Activated T-helper 1 cell treated with anti-CD3 and anti-CD28 coated beads, Interleukin-2, amount 50 U/mL, for 16 hours (primary cell): ENCODE data around the gene SCAPER.
"Not testable (repeated sequence)": the region's sequence is repeated elsewhere in the genome, so short reads cannot be mapped to it uniquely, and the experiment has no call there.

Experiments used
- DNase-seq, 2 donors: peaks; one replicate each; pipeline ENCODE4 v3.0.0-alpha.2; 2020; ENCODE audit warnings: low read depth in 1 of 2, low spot score in 1 of 2

Gene SCAPER

DNA sequence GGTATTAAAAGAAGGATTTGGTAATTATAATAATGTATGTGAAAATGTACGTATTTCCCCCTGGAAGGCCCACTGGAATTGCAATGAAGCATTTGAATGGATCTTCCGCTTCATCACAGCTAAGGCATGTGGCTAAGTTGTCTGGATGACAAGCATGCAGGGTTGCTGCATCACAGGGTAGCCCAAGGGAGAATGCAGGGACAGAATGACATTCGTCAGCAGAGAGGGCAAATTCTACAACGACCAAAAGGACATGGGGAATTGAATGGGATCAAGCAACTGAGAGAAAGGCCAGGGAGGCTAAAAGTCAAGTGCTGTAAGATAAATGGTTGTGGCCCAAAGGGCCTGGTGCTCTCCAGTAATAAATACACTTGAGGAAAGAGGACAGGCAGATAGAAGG is 473.2 kb downstream of the SCAPER start:
- DNase-seq = no peak

DNA sequence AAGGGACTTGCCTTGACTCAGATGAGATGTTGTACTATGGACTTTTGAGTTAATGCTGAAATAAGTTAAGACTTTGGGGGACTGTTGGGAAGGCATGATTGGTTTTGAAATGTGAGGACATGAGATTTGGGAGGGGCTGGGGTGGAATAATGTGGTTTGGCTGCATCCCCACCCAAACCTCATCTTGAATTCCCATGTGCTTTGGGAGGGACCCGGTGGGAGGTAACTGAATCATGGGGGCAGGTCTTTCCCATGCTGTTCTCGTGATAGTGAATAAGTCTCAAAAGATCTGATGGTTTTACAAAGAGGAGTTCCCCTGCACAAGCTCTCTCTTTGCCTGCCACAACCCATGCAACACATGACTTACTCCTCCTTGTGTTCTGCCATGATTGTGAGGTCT is 474.4 kb downstream of the SCAPER start:
- not testable (repeated sequence) for DNase-seq

DNA sequence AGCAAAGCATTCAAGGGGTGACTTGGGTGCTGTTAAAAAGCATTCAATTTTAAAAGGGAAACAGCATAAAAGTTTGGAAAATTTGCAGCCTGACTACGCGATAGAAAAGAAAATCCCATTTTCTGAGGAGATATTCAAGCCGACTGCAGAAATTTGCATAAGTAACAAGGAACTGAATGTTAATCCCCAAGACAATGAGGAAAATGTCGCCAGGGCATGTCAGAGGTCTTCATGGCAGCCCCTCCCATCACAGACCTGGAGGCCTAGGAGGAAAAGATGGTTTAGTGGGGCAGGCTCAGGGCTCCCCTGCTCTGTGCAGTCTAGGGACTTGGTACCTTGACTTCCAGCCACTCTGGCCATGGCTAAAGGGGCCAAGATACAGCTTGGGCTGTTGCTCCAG is 475.5 kb downstream of the SCAPER start:
- DNase-seq = no peak

DNA sequence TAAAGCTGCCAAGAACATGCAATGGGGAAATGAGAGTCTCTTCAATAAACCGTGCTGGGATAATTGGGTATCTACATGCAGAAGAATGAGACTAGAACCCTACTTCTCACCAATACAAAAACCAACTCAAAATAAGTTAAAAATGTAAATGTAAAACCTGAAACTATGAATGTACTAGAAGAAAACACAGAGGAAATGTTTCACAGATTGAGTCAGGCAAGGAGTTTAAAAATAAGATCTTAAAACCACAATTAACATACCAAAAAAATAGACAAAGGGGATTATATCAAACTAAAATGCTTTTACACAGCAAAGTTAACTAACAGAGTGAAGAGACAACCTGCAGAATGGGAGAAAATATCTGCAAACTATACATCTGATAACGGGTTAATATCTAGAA is 478.2 kb downstream of the SCAPER start:
- DNase-seq = no peak

DNA sequence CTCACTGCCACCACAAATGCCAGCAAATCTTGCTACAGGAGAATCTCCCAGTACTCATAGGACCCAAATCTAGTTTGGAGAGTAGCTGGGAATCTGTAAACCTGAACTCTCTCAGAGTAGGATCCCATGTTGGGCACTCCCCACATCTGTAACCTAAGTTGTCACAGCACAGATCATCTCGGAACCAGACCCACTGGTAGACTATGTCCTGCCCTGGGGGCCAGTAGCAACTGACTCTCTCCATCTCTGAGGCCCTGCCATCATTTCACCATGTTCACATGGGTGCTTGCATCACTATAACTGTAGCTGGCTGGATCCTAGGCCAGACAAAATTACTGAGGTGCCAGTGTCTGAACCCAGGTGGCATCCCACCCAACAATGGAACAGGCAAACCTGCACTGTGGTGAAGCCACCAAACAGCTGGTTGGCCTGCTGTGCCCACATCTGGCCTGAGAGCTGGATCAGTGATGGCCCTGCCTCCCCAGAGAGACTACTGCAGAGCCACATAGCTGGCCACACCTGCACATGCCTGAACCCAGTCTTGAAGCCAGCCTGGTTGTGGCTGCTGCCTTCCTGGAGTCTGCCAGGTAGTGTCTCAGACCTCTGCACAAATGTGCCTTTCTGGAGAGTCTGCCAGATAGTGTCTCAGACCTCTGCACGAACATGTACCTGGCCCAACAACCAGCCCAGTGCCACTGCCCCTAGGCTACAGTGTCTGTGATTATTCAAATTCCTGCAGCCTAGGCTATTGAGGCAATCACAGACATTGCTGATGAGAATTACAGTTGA is 486.6 kb downstream of the SCAPER start:
- no peak for DNase-seq

DNA sequence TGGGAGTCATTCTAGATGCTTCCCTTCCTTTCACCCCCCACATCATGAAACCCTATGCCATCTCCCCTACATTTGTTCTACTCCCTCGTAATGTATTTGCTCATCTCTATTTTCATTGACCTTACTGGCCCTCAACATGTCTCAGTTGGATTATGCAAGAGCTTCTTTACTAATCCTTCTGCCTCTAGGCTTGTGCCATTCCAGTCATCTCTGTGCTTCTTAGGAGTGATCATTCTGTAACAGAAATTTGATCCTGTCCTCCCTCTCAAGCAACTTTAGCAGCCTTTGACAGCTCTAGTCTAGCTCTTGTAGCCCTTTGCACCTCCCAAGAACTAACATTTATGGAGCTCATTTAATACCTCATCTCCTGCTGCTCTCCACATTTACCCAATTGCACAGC is 503.9 kb downstream of the SCAPER start:
- no peak for DNase-seq

DNA sequence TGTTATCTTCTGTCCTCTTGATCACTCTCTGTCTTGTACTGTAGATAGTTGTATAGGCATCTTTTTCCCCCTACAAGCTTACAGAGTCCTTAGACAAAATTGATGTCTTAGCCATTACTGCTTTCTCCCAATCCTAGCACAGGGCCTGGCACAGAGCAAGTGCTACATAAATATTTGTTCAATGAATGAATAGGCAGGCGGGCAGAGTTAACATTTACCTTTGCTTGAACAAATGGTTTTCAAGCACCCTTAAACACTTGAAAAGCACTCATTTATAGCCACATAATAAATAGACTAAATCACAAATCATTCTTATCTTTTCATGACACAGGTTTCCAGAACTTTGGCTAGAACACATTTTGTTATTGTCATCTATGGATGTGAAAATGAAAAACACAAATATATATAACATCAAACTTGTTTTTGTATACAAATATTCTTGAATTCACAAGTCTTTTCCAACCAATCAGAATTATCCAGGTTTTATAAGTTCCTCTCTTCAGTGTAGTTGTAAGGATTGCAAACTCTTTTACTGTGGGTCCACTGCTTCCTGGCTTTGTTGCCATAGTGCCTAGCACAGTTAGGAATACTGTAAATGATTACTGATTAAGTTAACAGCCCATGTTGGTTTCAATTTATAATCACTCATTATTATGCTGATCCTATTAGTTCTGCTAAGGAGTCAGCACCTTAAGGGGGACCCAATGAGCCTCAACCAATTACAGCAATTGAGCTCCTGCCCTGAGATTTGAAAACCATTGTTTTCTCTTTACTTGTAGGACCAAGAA is 506.6 kb downstream of the SCAPER start:
- DNase-seq = no peak

DNA sequence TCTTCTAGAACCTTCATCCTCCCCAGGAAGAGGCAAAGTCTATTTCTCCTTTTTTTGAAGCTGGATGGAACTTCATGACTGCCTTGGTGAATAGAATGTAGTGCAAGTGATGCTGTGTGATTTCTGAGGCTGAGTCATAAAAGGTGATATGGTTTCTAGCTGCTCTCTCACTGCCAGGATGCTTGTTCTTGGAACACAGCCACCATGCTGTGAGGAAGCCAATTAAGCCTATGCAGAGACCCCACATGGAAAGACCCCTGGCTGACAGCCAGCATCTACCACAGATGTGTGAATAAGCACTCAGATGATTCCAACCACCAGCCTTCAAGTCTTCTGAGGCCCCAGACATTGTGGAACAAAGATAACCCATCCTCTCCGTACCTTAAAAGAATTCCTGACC is 511.5 kb downstream of the SCAPER start:
- no peak for DNase-seq

DNA sequence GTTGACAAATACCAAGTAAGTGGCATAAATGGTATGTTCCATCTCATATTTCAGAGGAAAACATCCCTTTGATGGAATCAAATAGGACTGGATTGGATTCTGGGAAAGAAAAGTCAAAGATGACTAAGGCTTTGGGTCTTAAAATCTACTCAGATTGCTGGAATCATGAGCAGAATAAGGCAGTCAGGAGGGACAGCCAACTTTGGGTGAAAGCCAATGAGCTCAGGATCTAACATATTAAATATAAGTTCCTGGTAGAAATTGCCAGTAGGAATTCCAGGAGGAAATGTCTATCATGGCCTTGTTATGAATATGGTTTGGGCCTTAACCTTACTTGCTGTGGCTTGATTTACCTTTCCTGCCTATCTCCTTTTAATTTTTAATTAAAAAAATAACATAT is 513.3 kb downstream of the SCAPER start:
- DNase-seq = no peak

DNA sequence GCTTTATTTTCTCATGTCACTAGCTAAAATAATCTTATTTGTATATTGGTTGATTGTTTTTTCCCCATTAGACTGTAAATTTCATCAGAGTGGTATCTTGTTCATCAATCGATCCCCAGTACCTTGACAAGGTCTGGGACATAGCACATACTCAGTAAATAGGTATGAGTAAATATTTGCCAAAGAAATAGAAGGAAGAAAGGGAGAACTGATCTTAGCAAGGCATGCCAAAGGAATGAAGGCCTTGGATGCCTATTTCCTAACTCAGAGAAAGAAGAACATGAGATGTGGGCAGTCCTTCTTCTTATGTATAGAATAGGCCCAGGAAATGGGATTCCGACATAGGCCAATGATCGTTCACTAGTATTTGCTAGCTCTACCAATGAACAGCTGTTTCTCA is 513.8 kb downstream of the SCAPER start:
- DNase-seq = no peak

DNA sequence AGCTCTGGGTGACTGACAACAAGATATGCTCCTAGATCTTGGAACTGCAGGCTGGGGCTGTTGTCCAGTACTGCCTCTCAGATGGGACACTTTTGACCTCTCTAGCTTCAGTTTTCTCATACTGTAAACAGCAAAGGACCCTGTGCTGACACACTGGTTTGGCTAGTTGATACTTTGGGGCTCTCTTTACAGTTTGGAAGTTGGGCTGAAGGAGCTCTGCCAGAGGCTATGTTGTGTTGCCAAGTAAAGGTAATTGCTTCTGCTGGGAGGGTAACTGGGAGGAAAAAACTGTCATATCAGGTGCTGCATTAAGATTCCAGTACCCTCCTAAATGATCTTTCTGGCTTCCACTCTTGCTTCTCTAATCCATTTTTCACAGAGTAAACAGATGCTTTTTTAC is 514.6 kb downstream of the SCAPER start:
- no peak for DNase-seq

DNA sequence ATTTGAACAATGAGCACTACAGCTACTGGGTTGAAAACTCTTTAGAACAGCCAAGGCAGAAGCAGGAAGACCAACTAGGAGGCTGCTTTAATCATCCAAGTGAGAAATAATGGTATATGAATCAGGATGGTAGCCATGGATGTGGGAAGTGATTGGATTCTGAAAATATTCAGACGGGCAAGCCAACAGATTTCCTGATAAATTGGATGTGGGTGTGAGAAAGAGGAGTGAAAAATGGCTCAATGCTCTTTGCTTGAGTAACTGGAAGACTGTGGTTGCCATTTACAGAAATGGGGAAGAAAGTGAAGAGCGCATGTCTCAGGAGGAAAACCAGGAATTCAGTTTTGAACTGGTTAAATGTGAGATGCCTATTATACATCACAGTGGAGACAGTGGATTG is 518.2 kb downstream of the SCAPER start:
- no peak for DNase-seq

DNA sequence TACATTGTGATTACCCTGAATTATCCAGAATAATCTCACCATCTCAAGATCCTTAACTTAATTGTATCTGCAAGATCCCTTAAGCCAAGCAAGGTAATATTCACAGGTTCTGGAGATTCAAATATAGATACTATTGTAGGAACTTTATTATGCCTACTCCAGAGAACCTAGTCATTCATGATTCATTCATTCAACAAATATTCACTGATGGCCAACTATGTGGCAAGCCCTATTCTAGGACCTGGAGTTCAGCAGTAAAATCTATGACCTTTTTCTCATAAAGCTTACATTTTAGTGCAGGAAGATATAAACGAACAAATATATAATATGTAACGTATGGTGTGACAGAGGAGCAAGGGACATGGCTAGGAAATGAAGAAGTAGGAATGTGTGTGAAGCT is 519.0 kb downstream of the SCAPER start:
- DNase-seq = no peak

DNA sequence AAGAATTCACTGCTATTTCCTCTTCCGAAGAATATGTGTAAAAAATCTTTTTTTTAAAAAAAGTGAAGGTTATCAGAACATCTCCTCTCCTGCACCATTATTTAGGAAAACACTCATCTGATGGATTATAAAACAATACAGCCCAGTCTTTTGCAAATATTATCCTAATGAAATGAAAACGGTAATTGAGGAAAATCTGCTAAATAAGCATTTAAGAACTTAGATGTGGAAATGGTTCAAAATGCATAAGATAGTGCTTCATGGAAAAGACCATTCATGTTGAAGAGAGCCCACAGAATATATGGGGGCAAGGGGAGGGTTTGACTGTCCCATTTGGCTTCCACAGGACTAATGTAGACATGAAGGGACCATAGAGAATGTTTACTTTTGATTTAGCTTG is 520.7 kb downstream of the SCAPER start:
- no peak for DNase-seq

DNA sequence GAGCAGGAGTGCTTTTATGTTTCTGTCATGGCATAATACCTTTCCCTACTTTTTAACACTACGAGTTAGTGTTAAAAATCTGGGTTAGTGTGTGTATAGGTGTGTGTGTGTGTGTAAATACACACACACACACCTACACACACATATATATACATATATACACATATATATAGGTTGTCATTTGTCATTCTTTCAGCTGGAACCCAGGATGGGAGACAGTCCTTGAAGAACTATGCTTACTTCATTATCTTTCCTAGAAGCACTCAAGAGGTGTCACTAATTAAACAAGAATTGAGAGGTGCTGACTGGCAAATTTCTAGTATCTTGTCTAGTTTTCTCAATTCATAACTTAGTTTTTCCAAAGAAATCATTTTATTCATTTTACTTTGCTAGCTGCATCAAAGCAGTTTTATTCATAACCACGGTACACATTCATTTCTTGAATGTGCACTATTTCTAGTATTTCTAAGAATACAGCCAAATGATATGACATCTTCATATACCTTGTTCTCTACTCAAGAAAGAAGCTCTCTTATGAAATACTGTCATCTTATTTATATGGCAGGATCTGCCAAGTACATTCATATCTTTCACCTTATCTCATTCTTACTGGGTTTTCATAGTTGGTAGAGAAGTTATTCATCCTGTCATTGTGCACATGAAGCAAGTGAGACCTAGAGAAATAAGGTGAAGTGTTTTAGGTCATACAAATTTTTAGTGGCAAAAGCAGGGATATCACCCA is 522.0 kb downstream of the SCAPER start:
- DNase-seq = no peak

DNA sequence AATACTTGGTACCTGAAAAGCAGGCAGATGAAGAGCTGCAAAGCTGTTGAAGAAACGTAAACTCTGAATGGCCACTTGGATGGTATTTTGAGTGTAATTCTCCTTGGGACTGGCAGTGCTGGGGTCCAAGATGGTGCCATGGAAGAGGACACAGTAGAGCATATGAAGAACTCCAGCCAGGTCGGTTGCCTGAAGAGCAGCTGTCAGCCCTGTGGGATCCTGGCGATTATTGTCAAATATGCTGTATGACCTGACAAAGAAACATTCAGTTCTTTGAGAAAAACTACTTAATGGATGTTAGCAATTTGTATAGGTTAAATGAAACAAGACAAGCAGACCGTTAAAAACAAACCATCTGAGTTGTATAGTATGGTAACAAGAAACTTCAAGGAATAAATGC is 523.8 kb downstream of the SCAPER start:
- DNase-seq = no peak

DNA sequence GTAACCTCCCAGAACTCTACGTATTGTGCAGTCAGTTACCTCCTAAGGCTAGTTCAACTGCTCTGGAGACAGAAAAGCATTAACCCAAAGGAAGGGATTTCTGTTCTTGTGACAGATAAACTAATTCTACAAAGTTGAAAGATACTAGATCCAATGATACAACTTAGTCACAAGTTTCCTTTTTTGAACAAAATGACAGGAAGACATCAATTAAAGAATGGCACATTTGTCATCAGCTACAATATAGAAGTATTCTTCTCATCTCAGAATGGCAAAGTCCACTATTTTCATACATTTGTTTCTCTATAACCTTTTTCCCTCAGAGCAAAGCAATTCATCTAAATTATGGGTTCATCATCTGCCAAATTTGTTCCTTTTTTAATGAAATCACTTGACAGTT is 524.9 kb downstream of the SCAPER start:
- DNase-seq = no peak

DNA sequence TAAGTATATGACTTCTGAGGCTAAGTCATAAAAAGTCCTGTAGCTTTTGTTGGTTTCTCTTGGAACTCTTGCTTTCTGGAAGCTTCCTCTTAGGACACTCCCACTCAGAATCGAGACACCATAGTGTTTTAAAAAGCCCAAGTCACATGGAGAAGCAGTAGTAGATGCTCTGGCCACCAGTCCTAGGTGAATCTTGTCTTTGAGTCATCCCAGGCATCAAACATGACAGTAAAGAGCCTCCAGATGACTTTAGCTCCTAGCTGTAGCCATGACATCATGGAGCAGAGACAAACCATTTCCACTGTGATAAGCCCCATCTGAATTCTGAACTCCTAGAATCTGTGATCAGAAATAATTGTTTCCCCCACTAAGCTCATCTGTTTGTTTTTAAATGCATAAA is 526.4 kb downstream of the SCAPER start:
- DNase-seq = no peak

DNA sequence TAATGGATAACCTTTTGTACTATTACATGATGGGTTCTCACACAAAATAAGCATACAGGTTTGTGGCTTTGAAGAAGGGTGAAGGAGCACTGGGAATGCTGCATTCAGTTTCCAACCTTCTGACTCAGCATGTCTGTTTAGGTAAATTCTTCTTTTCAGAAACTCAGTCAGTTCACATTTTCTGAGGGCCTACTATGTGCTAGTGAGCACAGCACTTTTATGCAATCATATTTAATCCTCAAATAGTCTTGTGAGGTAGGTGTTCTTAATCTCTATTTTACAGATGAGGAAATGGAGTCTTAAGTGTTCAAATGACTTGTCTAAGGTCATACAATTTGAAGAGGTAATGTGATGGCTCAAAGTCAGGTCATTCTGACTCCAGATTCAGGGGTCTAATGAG is 527.4 kb downstream of the SCAPER start:
- no peak for DNase-seq

DNA sequence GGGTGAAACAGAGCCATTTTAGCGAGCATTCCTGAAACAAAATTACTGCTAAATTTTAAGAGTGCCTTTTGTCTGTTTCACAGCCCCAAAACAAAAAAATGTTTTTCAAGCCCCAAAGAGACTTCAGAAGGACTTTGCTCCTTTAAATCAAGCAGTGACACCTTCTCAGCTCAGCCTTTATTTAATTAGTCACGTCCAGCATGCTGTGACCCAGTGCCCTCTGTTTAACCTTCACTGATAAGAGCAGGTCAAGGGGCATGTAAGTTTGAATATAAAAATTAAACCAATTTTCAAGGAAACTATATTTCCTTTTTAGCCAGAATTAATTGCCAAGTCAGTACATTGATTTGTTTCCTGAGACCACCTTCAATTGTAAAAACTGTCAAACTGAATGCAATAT is 527.9 kb downstream of the SCAPER start:
- DNase-seq = no peak

DNA sequence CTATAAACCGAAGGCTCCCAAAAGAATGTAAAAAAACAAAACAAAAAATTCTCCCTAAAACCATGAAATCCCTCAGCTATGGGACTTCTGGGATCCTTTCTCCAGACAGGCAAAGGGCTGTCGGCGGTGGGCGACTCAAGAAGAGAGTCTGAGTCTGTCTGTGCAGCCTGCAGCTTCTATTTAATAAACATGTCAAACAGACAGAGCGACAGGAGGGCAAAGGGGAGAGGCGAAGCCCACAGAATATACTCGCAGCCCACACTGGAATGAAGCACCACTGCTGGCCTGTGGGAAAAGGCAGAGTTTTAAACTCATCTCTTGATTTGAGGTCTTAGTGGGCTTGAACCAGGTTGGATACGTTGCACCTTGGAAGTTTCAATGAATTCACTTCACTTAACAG is 528.3 kb downstream of the SCAPER start:
- DNase-seq = no peak

DNA sequence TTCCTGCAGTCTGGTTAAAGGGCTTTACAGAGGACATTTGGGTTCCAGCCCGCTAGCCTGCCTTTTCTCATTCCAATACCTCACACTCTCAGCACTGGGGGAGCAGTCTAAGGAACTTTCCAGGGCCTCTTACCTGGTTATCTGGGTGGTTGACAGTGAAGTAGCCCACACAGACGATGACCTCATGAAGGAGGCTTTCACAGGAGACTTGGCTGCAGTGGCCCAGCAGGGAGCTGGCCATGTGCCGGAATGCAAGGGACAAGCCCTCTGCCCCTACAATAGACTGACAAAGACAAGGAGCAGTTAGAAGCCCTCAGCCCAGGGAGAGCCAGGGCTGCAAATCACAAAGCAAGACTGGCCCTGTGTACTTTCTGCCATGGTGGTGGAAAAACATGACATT is 529.1 kb downstream of the SCAPER start:
- DNase-seq = no peak
